ENCODE results near the gene CYTH1.

Gene CYTH1

DNA sequence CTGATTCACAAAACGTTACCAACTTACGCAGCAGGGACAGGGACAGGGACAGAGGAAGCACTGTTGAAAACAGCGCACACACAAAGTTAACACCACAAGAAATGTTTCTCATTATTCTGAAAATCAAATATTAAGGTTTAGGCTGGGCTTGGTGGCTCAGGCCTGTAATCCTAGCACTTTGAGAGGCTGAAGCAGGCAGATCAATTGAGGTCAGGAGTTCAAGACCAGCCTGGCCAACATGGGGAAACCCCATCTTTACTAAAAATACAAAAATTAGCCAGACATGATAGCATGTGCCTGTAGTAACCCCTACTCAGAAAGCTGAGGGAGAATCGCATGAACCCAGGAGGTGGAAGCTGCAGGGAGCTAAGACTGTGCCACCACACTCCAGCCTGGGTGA lies 4.2 kb downstream of the CYTH1 start:
- peak overlapping the region; percentile 31; the same call in 1 of the 2 replicates for H3K27ac ChIP-seq
- H3K36me3 ChIP-seq (ENCODE audit: insufficient read depth), result no peaks in the 10 kb centered on the region
- peaks cover 81% of the 10 kb centered on the region for H3K4me1 ChIP-seq (ENCODE audit: low read depth, poor library complexity, severe bottlenecking)
- H2AFZ ChIP-seq (ENCODE audit: low read depth), result no peak overlapping the region
- H3K79me2 ChIP-seq (ENCODE audit: insufficient read depth, low read depth), result peaks cover 90% of the 10 kb centered on the region
- H3K4me2 ChIP-seq, result peak overlapping the region; percentile 65
- H3K27me3 ChIP-seq (ENCODE audit: insufficient read depth, low read depth), result no peaks in the 10 kb centered on the region
- no peaks in the 10 kb centered on the region for H4K20me1 ChIP-seq (ENCODE audit: insufficient read depth)
- TF ChIP-seq, protein P1, sequence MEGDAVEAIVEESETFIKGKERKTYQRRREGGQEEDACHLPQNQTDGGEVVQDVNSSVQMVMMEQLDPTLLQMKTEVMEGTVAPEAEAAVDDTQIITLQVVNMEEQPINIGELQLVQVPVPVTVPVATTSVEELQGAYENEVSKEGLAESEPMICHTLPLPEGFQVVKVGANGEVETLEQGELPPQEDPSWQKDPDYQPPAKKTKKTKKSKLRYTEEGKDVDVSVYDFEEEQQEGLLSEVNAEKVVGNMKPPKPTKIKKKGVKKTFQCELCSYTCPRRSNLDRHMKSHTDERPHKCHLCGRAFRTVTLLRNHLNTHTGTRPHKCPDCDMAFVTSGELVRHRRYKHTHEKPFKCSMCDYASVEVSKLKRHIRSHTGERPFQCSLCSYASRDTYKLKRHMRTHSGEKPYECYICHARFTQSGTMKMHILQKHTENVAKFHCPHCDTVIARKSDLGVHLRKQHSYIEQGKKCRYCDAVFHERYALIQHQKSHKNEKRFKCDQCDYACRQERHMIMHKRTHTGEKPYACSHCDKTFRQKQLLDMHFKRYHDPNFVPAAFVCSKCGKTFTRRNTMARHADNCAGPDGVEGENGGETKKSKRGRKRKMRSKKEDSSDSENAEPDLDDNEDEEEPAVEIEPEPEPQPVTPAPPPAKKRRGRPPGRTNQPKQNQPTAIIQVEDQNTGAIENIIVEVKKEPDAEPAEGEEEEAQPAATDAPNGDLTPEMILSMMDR (conservative IDR thresholded peaks at IDR 0.05; ENCODE audit: low read depth, low read length), result no peak
- no peak overlapping the region for H3K9ac ChIP-seq
- no peak overlapping the region for H3K4me3 ChIP-seq (IDR thresholded peaks at IDR 0.05; ENCODE audit: insufficient read depth, low read depth, low read length)

DNA sequence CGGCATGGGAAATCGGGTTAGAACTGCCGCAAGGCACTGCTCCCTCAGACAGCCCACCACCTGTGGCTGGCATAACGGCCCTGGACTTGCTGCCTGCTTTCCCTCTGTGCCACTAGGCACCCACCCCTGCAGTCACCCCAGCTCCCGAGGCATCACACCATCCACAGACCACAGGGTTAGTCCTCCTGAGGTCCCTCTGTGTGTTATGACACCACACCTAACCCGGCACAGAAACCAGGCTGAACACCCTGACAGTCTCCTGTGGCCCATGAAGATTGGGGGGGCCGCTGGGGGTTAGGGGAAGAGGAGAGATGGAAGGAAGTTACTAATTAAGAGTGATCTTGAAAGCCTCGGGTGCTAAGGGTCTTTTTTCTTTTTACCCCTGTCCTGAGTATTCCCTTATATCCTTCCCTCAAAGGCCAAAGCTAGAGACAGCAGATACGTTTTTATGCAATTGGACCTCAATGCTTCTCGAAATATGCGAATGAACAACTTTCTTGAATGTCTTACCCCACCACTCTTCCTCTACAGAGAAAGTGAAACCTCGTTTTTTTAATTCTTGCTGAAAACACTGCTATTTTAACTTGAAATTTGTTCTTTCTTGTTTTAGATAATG lies 7.0 kb downstream of the CYTH1 start:
- H3K4me3 ChIP-seq (IDR thresholded peaks at IDR 0.05; ENCODE audit: insufficient read depth, low read depth, low read length), result peak overlapping the region; percentile 35

DNA sequence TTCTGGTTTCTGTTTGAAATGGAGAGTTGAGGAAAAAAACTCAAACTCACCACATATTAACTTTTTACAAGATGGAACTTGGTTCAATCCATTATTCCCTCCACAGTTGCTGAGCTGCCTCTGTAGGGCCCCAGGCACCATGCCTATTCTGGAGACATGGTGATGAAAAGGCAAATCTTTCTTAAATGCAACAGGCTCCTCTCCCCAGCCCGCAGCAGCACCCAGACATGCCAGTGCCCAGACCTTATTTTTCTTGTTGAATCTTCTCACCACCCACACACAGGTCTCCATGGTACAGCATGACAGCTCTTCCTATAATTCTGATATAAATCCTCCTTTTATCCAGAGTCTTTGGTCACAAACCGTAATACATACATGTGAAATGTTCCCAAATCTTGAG lies 7.6 kb downstream of the CYTH1 start:
- no peaks in the 10 kb centered on the region for H3K27me3 ChIP-seq (ENCODE audit: insufficient read depth, low read depth)
- H3K4me2 ChIP-seq, result peak overlapping the region; percentile 86
- TF ChIP-seq, protein P1 (conservative IDR thresholded peaks at IDR 0.05; ENCODE audit: low read depth, low read length), result no peak
- peaks cover 100% of the 10 kb centered on the region for H3K79me2 ChIP-seq (ENCODE audit: insufficient read depth, low read depth)
- H3K4me3 ChIP-seq (IDR thresholded peaks at IDR 0.05; ENCODE audit: insufficient read depth, low read depth, low read length), result no peak overlapping the region
- peak overlapping the region; percentile 77 for H3K27ac ChIP-seq
- no peaks in the 10 kb centered on the region for H4K20me1 ChIP-seq (ENCODE audit: insufficient read depth)
- no peak overlapping the region for H2AFZ ChIP-seq (ENCODE audit: low read depth)
- H3K36me3 ChIP-seq (ENCODE audit: insufficient read depth), result no peaks in the 10 kb centered on the region
- peaks cover 100% of the 10 kb centered on the region for H3K4me1 ChIP-seq (ENCODE audit: low read depth, poor library complexity, severe bottlenecking)
- H3K9ac ChIP-seq, result peak overlapping the region; percentile 49

More for the DNA sequence above, 7.0 kb downstream of the CYTH1 start:
- TF ChIP-seq, protein P1 (conservative IDR thresholded peaks at IDR 0.05; ENCODE audit: low read depth, low read length), result no peak
- H2AFZ ChIP-seq (ENCODE audit: low read depth), result no peak overlapping the region
- H3K36me3 ChIP-seq (ENCODE audit: insufficient read depth), result no peaks in the 10 kb centered on the region
- H3K4me2 ChIP-seq, result peak overlapping the region; percentile 86
- peak overlapping the region; percentile 77 for H3K27ac ChIP-seq
- peaks cover 100% of the 10 kb centered on the region for H3K79me2 ChIP-seq (ENCODE audit: insufficient read depth, low read depth)
- peaks cover 100% of the 10 kb centered on the region for H3K4me1 ChIP-seq (ENCODE audit: low read depth, poor library complexity, severe bottlenecking)
- no peaks in the 10 kb centered on the region for H3K27me3 ChIP-seq (ENCODE audit: insufficient read depth, low read depth)
- H3K9ac ChIP-seq, result peak overlapping the region; percentile 49
- H4K20me1 ChIP-seq (ENCODE audit: insufficient read depth), result no peaks in the 10 kb centered on the region

DNA sequence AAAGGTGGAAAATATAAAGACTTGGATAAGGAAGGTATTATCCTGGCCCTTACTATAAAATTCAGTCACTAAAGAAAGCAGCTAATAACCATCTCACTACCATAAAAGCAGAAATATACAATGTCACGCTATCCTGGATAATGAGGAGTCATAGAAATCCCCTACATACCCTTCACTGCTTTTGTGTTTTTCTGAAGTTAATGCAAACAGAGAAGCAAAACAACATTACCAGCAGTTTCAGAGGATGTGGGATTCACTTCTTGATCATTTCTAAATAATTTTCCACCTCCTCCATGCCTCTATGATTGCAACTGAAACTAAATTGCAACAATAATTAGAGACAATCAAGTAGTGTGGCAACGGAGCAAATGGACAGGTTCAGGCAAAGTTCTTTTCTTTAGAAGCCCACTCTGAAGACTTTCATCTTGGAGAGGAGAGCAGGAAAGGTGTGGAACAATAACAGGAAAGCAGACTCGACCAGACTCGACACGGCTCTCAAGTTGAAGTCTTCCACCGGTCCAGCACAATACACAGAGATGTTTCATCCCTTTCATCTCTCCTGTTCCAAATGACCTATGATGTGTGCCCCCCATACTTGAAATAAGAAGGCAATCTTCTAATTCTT lies 10.2 kb downstream of the CYTH1 start:
- Histone ChIP-seq H3K9ac (peak overlapping the region; percentile 21), H3K27ac (peak overlapping the region; percentile 89), H3K36me3 (ENCODE audit: insufficient read depth) (no peaks in the 10 kb centered on the region), H2AFZ (ENCODE audit: low read depth) (no peak overlapping the region), H3K4me2 (peak overlapping the region; percentile 60), H4K20me1 (ENCODE audit: insufficient read depth) (no peaks in the 10 kb centered on the region), H3K4me3 (IDR thresholded peaks at IDR 0.05; ENCODE audit: insufficient read depth, low read depth, low read length) (no peak overlapping the region), H3K27me3 (ENCODE audit: insufficient read depth, low read depth) (no peaks in the 10 kb centered on the region), H3K4me1 (ENCODE audit: low read depth, poor library complexity, severe bottlenecking) (peaks cover 100% of the 10 kb centered on the region), H3K79me2 (ENCODE audit: insufficient read depth, low read depth) (peaks cover 100% of the 10 kb centered on the region)
- TF ChIP-seq, protein P1 (conservative IDR thresholded peaks at IDR 0.05; ENCODE audit: low read depth, low read length), result no peak

All from KMS-11 (cell line).